Upper lobe of left lung (tissue), 6 donors: Measurements from ENCODE around the gene SELENOS. TPM values are rescaled to one million over a fixed set of nuclear protein-coding genes. Genes with fewer than 3 reads are reported as not detected.
A peak's percentile ranks its signal among the peaks of the same experiment; 100 is the strongest.

ENCODE experiments used
- ATAC-seq, 2 donors: fragments of 200-7000 bp; cut with Tn5 transposase; one replicate each; pipeline ENCODE4 v1.9.1; 2022; ENCODE audit warnings: mild to moderate bottlenecking in 2 of 2, moderate library complexity in 2 of 2; ENCODE audit not compliant: low FRiP score in 2 of 2
- DNase-seq, 2 donors: peaks; one replicate each; pipeline ENCODE4 v3.0.0-alpha.2; 2019 to 2020
- H3K27ac ChIP-seq, 4 donors: fragments of 200-600 bp; sonication (generic); one replicate each; pipeline ENCODE4 v1.5.1; 2016 to 2019
- H3K27me3 ChIP-seq, 4 donors: fragments of 200-600 bp; sonication (generic); one replicate each; pipeline ENCODE4 v1.5.1; 2017 to 2019
- H3K36me3 ChIP-seq, 4 donors: fragments of 200-600 bp; sonication (generic); one replicate each; pipeline ENCODE4 v1.5.1; 2016 to 2019
- H3K4me1 ChIP-seq, 4 donors: fragments of 200-600 bp; sonication (generic); one replicate each; pipeline ENCODE4 v1.5.1; 2018 to 2019
- H3K4me3 ChIP-seq, 4 donors: fragments of 200-600 bp; sonication (generic); one replicate each; pipeline ENCODE4 v1.5.1; 2017 to 2019; ENCODE audit warnings: mild to moderate bottlenecking in 2 of 4, moderate library complexity in 1 of 4
- H3K9me3 ChIP-seq, 4 donors: fragments of 200-600 bp; sonication (generic); one replicate each; pipeline ENCODE4 v1.5.1; 2018 to 2019
- EP300 ChIP-seq, 4 donors: sonication (generic); formaldehyde crosslinking; IDR thresholded peaks; one replicate each; pipeline ENCODE4 v1.5.1; 2017; ENCODE audit warnings: antibody characterized with exemption in 4 of 4, control low read depth in 2 of 4
- POLR2A ChIP-seq, 4 donors: fragments of 450-650 bp; IDR thresholded peaks; one replicate each; pipeline ENCODE4 v1.5.1; 2016 to 2017; ENCODE audit warnings: antibody characterized with exemption in 4 of 4, mild to moderate bottlenecking in 2 of 4
- POLR2AphosphoS5 ChIP-seq, 2 donors: sonication (generic); formaldehyde crosslinking; IDR thresholded peaks; one replicate each; pipeline ENCODE4 v1.5.1; 2017; ENCODE audit warnings: antibody characterized with exemption in 2 of 2
- WGBS, 2 donors: methylation state at CpG; one replicate each; pipeline ENCODE4 v1.1.5; 2017 to 2018; 5-methylcytosine and 5-hydroxymethylcytosine counted together
- total RNA-seq, 6 donors: library from RNA; depleted of rRNA in 4 of 6; stranded (reverse); fragments of >200 nt in 4 of 6; gene quantifications; one replicate each; pipeline versions ENCODE4 v1.1.0 to v1.2.1, GENCODE V29; 2016 to 2021
- TF ChIP-seq, protein P1 (sequence below), 6 experiments: fragments of 450-650 bp in 4 of 6; fragments of 200-600 bp in 2 of 6; sonication (generic) in 2 of 6; IDR thresholded peaks; one replicate each; pipeline ENCODE4 v1.5.1; 2016 to 2019; ENCODE audit warnings: antibody characterized with exemption in 6 of 6
- donor health status: DM: no; HTN: no; CAD: no; lungs with moderate emphysema.
- donor health status: DM: no; HTN: yes; CAD: no; lungs with severe emphysema.

The SELENOS gene
- total RNA-seq, 6 donors from 2014 or later = 48.2 to 106 (median 78.2) TPM

DNA sequence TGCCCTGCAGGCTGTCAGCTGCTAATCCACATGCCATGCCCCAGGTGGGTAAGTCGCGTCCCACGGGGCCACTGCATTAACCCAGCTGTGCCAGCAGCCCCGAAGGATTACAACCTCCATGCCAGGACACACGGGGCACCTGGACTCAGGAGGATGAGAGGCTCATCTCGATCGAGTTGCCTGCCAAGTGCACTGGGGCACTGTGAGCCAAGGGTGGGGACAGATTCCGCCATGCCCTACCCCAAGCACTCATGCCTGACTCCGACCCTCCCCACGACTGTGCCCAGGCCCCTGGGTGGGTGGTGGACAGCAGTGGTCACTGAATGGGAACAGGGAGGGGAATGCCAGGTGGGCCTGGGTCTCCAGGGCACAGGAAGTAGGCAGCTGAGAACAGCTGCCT lies 38.5 kb upstream of the SELENOS start:
- WGBS, 2 donors = 81 to 95% methylated on average over 3 to 10 of the region's 10 CpGs
- TF ChIP-seq EP300 (IDR thresholded peaks at IDR 0.05) = no peak
- no peak for TF ChIP-seq POLR2AphosphoS5 (IDR thresholded peaks at IDR 0.05)
- TF ChIP-seq, protein P1, sequence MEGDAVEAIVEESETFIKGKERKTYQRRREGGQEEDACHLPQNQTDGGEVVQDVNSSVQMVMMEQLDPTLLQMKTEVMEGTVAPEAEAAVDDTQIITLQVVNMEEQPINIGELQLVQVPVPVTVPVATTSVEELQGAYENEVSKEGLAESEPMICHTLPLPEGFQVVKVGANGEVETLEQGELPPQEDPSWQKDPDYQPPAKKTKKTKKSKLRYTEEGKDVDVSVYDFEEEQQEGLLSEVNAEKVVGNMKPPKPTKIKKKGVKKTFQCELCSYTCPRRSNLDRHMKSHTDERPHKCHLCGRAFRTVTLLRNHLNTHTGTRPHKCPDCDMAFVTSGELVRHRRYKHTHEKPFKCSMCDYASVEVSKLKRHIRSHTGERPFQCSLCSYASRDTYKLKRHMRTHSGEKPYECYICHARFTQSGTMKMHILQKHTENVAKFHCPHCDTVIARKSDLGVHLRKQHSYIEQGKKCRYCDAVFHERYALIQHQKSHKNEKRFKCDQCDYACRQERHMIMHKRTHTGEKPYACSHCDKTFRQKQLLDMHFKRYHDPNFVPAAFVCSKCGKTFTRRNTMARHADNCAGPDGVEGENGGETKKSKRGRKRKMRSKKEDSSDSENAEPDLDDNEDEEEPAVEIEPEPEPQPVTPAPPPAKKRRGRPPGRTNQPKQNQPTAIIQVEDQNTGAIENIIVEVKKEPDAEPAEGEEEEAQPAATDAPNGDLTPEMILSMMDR (IDR thresholded peaks at IDR 0.05) = no peak
- no peak for TF ChIP-seq POLR2A (IDR thresholded peaks at IDR 0.05)
- H3K9me3 ChIP-seq = no peaks in the 10 kb centered on the region

DNA sequence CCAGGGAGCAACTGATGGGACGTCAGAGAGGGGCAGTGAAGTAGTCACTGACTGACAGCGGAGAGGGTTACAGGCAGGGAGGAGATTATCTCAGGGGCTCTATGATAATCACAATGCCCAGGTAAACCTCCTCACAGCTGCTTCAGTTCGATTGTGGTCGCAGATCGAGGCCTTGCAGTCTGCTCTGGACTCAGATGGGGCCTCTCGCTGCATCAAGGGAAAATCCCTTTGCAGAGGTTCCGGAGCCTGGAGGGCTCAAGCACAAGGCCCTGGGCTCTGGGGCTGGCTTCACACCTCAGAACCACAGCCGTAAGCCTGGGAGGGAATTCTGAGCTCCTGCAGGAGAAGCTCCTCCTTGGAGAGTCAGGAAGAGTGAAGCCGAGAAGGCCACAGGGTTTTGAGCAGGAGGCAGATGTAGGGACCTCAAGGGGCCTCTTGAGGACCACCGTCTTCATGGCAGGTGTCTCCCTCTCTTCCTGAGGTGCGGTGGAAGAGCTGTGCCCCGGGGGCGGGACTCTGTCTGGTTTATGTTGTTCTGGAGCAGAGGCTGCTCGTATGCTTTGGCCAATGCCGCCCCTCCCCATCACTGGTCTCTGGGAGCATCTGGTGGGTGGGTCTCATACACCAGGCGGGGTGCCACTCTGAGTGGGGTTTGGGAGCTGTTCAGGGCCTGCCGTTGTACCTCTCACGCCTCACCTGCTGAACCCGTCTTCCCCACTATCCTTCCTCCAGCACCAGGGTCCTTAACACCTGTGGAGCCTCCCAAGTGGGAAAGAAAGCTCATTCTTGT lies 37.2 kb upstream of the SELENOS start:
- ATAC-seq = no peak
- no peak overlapping the region for H3K27ac ChIP-seq
- H3K4me1 ChIP-seq = no peaks in the 10 kb centered on the region
- H3K27me3 ChIP-seq = no peaks in the 10 kb centered on the region
- H3K36me3 ChIP-seq = no peaks in the 10 kb centered on the region
- no peak for TF ChIP-seq POLR2A (IDR thresholded peaks at IDR 0.05)
- no peak for TF ChIP-seq POLR2AphosphoS5 (IDR thresholded peaks at IDR 0.05)
- TF ChIP-seq, protein P1 (IDR thresholded peaks at IDR 0.05) = no peak
- no peak for TF ChIP-seq EP300 (IDR thresholded peaks at IDR 0.05)
- no peak overlapping the region for H3K4me3 ChIP-seq
- no peak for DNase-seq
- WGBS, 2 donors = 89 to 91% methylated on average over 13 to 19 of the region's 19 CpGs
- H3K9me3 ChIP-seq = no peaks in the 10 kb centered on the region

More for the DNA sequence above, 38.5 kb upstream of the SELENOS start:
- H3K4me1 ChIP-seq = peaks cover 0 to 6% (median 2%) of the 10 kb centered on the region in 4 donors
- H3K27ac ChIP-seq = no peak overlapping the region
- DNase-seq = no peak
- H3K36me3 ChIP-seq = no peaks in the 10 kb centered on the region
- H3K27me3 ChIP-seq = no peaks in the 10 kb centered on the region
- no peak overlapping the region for H3K4me3 ChIP-seq
- ATAC-seq = peak in 1 of 2 donors; percentile 8

DNA sequence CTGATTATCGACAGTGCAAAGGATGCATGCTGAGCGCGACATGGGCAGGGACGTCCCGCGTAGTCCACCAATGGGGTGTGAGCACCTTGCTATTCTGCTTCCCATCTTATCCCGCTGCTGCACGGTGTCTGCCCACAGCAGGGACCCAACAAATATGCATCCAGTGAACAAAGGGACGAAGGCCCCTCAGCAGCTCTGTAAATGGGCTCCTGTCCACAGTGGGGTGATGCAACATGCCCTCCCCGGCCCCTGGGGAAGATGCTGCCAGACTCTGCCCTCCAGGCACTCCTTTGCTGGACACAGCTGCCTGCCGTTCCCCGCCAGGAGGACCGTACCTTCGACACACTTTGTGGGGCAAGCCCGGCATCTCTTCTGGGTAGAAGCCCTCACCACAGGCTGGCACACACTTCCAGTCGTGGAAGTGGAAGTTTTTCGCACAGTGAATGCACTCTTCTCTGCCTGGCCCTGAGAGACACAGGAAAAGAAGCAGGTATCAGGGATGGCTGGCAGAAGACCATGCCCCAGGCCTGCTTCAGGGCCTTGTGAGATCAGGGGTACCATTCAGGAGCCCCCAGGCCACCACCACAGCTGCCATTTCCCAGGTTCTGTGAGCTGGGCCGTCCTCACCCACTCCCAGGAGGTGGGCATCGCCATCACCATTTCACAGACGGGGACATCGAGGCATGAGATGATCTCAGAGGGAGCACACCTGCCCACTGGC lies 35.9 kb upstream of the SELENOS start:
- no peaks in the 10 kb centered on the region for H3K4me1 ChIP-seq
- 94% methylated on average over 18 to 21 of the region's 21 CpGs for WGBS, 2 donors

DNA sequence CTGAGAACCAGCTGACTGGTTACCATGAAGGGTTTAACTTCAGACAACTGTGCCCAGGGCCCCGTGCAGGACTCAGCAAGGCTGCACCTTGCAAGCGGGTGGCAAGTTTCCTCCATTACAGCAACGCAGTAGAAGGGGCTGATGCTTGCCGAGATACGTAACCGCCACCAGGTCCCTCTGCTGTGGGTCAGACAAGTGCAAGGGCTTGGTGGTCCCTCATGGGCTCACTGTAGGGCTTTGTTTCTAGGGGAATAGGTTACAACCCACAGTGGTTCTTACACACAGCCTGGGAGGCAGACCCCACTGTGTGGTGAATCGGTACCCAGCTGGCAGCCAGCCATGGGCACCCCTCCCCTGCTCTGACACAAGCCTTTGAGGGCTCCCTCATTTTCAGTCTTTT lies 33.2 kb upstream of the SELENOS start:
- WGBS, 2 donors = 95 to 96% methylated on average over 7 of the region's 7 CpGs
- DNase-seq = peak in 1 of 2 donors; percentile 18
- ATAC-seq = no peak
- no peaks in the 10 kb centered on the region for H3K9me3 ChIP-seq
- TF ChIP-seq POLR2A (IDR thresholded peaks at IDR 0.05) (no peak), POLR2AphosphoS5 (IDR thresholded peaks at IDR 0.05) (no peak), EP300 (IDR thresholded peaks at IDR 0.05) (no peak)
- TF ChIP-seq, protein P1 (IDR thresholded peaks at IDR 0.05) = no peak
- H3K4me3 ChIP-seq = no peak overlapping the region
- H3K36me3 ChIP-seq = no peaks in the 10 kb centered on the region
- no peaks in the 10 kb centered on the region for H3K4me1 ChIP-seq
- no peaks in the 10 kb centered on the region for H3K27me3 ChIP-seq
- no peak overlapping the region for H3K27ac ChIP-seq

More for the DNA sequence above, 35.9 kb upstream of the SELENOS start:
- ATAC-seq (no peak), DNase-seq (peak in 1 of 2 donors; percentile 18)
- Histone ChIP-seq H3K27ac (no peak overlapping the region), H3K4me3 (no peak overlapping the region), H3K9me3 (no peaks in the 10 kb centered on the region), H3K36me3 (no peaks in the 10 kb centered on the region), H3K27me3 (no peaks in the 10 kb centered on the region)
- TF ChIP-seq POLR2A (IDR thresholded peaks at IDR 0.05) = no peak
- no peak for TF ChIP-seq EP300 (IDR thresholded peaks at IDR 0.05)
- TF ChIP-seq, protein P1 (IDR thresholded peaks at IDR 0.05) = no peak
- TF ChIP-seq POLR2AphosphoS5 (IDR thresholded peaks at IDR 0.05) = no peak
